Smooth muscle cell (in vitro differentiated cells): ENCODE measurements around the gene ZNF136. TPM values are rescaled to one million over a fixed set of nuclear protein-coding genes. Genes with fewer than 3 reads are reported as not detected.

ENCODE experiments used
- DNase-seq: peaks from one replicate; lab custom pipeline; 2025; ENCODE audit not compliant: unreplicated experiment; lab: John Stamatoyannopoulos, UW
- H2AFZ ChIP-seq: fragments of 200-600 bp; sonication (generic); 2 replicates; pipeline ENCODE4 v1.6.0; 2016; ENCODE audit warnings: antibody characterized with exemption, low read depth, mild to moderate bottlenecking
- H3F3A ChIP-seq: fragments of 200-600 bp; sonication (generic); 2 replicates; pipeline ENCODE4 v1.6.0; 2017; ENCODE audit warnings: antibody characterized with exemption, low read depth
- H3K27ac ChIP-seq: fragments of 200-600 bp; sonication (generic); 2 replicates; pipeline ENCODE4 v1.5.1; 2016; ENCODE audit warnings: low read depth, mild to moderate bottlenecking
- H3K27me3 ChIP-seq: fragments of 200-600 bp; sonication (generic); 2 replicates; pipeline ENCODE4 v1.6.1; 2016; ENCODE audit warnings: low read depth, mild to moderate bottlenecking
- H3K36me3 ChIP-seq: fragments of 200-600 bp; sonication (generic); 2 replicates; pipeline ENCODE4 v1.5.1; 2016; ENCODE audit warnings: low read depth
- H3K4me1 ChIP-seq: fragments of 200-600 bp; sonication (generic); 2 replicates; pipeline ENCODE4 v1.5.1; 2016; ENCODE audit warnings: low read depth
- H3K4me2 ChIP-seq: fragments of 200-600 bp; sonication (generic); 2 replicates; pipeline ENCODE4 v1.6.0; 2016; ENCODE audit warnings: mild to moderate bottlenecking
- H3K4me3 ChIP-seq: fragments of 200-600 bp; sonication (generic); 2 replicates; pipeline ENCODE4 v1.5.1; 2016; ENCODE audit warnings: mild to moderate bottlenecking
- H3K79me2 ChIP-seq: fragments of 200-600 bp; sonication (generic); 2 replicates; pipeline ENCODE4 v1.6.0; 2016; ENCODE audit warnings: low read depth, mild to moderate bottlenecking
- H3K9ac ChIP-seq: fragments of 200-600 bp; sonication (generic); 2 replicates; pipeline ENCODE4 v1.6.0; 2016; ENCODE audit warnings: low read depth
- H3K9me3 ChIP-seq: fragments of 200-600 bp; sonication (generic); replicated peaks from 2 replicates; pipeline ENCODE4 v1.5.1; 2016; ENCODE audit warnings: low read depth
- H4K20me1 ChIP-seq: fragments of 200-600 bp; sonication (generic); 2 replicates; pipeline ENCODE4 v1.6.0; 2016; ENCODE audit warnings: low read depth
- WGBS: methylation state at CpG from one replicate; pipeline ENCODE4 v1.1.7; 2016; ENCODE audit warnings: low lambda C conversion rate; 5-methylcytosine and 5-hydroxymethylcytosine counted together
- polyA plus RNA-seq: library from polyadenylated mRNA; unstranded; fragments of >200 nt; fragmentation: Nextera tagmentation; extraction: Ambion mirVana; gene quantifications from 2 replicates; pipeline ENCODE4 v1.2.1, GENCODE V29; 2016
- total RNA-seq: library from RNA; depleted of rRNA; stranded (reverse); fragments of >200 nt; gene quantifications from 2 replicates; pipeline ENCODE4 v1.2.3, GENCODE V29; 2014
- TF ChIP-seq, protein P1 (sequence below): fragments of 200-600 bp; sonication (generic); IDR thresholded peaks from 2 replicates; pipeline ENCODE4 v1.5.1; 2017; ENCODE audit warnings: borderline replicate concordance, mild to moderate bottlenecking, antibody characterized with exemption; ENCODE audit not compliant: insufficient read depth, poor library complexity, severe bottlenecking

The ZNF136 gene
- total and polyA plus RNA-seq, 2 experiments from 2014 or later, result 5.1 to 5.7 TPM

DNA sequence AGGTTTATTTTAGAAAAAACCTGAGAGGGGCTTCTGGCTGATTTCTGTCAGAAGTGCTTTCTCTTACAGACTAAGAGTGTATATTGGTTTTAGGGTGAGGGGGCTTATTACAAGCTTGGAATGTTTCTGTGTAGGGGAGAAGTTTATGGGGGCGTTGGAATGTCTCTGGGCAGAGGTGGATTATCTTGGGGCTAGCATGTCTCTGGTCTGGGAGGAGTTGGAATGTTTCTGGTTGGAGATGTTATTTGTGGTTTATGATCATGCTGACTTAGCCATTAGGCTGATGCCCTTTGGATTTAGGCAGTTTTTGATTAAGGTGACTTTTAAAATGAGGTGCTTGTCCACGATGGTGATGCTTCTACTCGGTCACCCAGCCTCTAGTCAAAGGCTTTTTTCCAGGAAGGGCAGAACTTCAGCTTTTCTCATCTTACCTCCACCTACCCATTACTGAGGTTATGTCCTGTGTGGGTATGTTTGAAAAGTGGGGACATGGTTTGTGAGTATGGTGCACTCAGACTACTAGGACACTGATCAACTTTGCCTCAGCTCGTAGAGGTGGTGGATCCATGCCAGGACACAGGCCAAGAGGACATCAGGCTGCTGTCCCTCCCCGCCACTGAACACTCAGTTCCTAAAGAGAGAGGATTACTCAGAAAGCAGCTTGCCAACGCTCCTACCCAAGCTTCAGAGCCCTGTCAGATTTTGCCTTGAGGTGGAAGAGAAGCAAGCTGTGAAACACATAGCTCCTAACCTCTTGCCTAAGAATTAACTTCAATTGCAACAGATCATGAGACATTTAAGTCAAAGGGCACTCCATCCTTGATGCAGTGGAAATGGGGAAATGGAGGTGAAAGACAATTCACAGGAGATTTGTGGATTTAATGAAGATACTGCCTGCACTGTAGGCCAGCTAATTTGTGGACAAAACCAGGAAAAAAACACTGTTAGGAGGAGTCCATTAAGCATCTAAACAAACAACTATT, 68.1 kb downstream of the ZNF136 start:
- Histone ChIP-seq H2AFZ (no peak overlapping the region), H3F3A (no peaks in the 10 kb centered on the region), H3K27ac (no peak overlapping the region), H3K79me2 (no peaks in the 10 kb centered on the region), H3K36me3 (peaks cover 23% of the 10 kb centered on the region), H3K4me2 (no peak overlapping the region), H3K4me1 (no peaks in the 10 kb centered on the region), H3K27me3 (no peaks in the 10 kb centered on the region), H3K9ac (no peak overlapping the region), H3K4me3 (no peak overlapping the region), H3K9me3 (peaks cover 10% of the 10 kb centered on the region), H4K20me1 (no peaks in the 10 kb centered on the region)
- no peak for DNase-seq
- TF ChIP-seq, protein P1, sequence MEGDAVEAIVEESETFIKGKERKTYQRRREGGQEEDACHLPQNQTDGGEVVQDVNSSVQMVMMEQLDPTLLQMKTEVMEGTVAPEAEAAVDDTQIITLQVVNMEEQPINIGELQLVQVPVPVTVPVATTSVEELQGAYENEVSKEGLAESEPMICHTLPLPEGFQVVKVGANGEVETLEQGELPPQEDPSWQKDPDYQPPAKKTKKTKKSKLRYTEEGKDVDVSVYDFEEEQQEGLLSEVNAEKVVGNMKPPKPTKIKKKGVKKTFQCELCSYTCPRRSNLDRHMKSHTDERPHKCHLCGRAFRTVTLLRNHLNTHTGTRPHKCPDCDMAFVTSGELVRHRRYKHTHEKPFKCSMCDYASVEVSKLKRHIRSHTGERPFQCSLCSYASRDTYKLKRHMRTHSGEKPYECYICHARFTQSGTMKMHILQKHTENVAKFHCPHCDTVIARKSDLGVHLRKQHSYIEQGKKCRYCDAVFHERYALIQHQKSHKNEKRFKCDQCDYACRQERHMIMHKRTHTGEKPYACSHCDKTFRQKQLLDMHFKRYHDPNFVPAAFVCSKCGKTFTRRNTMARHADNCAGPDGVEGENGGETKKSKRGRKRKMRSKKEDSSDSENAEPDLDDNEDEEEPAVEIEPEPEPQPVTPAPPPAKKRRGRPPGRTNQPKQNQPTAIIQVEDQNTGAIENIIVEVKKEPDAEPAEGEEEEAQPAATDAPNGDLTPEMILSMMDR, result no peak
- 98% methylated on average over 6 of the region's 6 CpGs for WGBS

DNA sequence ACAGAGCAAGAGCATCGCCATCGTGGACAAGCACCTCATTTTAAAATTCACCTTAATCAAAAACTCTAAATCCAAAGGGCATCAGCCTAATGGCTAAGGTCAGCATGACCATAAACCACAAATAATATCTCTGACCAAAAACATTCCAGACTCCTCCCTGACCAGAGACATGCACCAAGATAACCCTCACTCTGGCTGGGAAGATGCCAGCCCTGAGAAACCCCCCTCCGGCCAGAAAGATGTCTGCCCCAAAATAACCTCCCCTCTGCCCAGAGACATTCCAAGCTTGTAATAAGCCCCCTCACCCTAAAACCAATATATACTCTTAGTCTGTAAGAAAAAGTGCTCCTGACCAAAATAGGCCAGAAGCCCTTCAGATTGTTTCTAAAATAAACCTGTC, 70.1 kb downstream of the ZNF136 start:
- TF ChIP-seq, protein P1, result no peak
- WGBS, result 95% methylated on average over 3 of the region's 3 CpGs

DNA sequence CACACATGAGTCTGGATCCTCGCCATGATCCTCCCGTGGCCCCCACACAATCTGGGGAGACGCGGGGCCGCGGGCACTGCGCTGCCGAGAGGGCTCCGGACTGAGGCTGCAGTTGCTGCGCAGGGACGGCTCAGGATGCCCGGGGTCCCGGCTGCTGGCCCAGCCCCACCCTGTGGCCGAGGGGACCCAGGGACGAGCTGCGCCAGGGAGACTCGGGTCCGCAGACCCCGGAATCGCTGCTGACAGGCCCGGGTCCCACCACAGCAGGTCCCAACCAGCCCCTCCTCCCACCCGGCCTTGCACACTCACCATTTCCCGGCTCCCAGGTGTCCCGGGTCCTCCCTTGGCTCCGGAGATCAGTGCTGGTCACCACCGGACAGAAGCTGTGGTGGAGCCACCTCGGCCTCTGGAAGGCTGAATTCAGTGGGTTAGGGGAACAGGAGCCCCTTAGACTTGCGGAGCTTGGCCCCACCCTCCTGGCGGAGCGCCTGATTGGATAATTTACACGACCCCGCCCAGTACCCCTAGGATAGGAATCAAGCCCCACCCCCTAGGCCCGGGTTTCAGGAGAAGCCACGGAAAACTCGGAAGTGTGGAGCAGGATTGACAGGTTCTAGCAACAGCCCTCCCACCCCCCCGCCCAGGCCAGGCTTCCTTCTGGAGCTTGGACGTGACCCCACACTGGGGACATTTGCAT, 74.4 kb downstream of the ZNF136 start:
- H2AFZ ChIP-seq, result no peak overlapping the region
- peaks cover 7% of the 10 kb centered on the region for H3K36me3 ChIP-seq
- peaks cover 5% of the 10 kb centered on the region for H3K9me3 ChIP-seq
- no peak overlapping the region for H3K4me2 ChIP-seq
- 98% methylated on average over 22 of the region's 37 CpGs for WGBS
- DNase-seq, result no peak
- TF ChIP-seq, protein P1, result no peak
- no peaks in the 10 kb centered on the region for H3K27me3 ChIP-seq
- no peaks in the 10 kb centered on the region for H3K79me2 ChIP-seq
- H3K4me1 ChIP-seq, result no peaks in the 10 kb centered on the region
- H3F3A ChIP-seq, result no peaks in the 10 kb centered on the region
- H4K20me1 ChIP-seq, result no peaks in the 10 kb centered on the region
- H3K4me3 ChIP-seq, result no peak overlapping the region
- no peak overlapping the region for H3K27ac ChIP-seq
- no peak overlapping the region for H3K9ac ChIP-seq

More for the DNA sequence above, 70.1 kb downstream of the ZNF136 start:
- H3F3A ChIP-seq, result no peaks in the 10 kb centered on the region
- no peaks in the 10 kb centered on the region for H3K79me2 ChIP-seq
- no peaks in the 10 kb centered on the region for H3K4me1 ChIP-seq
- H2AFZ ChIP-seq, result no peak overlapping the region
- H3K27me3 ChIP-seq, result no peaks in the 10 kb centered on the region
- H3K4me3 ChIP-seq, result no peak overlapping the region
- H4K20me1 ChIP-seq, result no peaks in the 10 kb centered on the region
- no peak overlapping the region for H3K27ac ChIP-seq
- H3K36me3 ChIP-seq, result peaks cover 23% of the 10 kb centered on the region
- no peak overlapping the region for H3K9ac ChIP-seq
- no peak overlapping the region for H3K4me2 ChIP-seq
- peaks cover 5% of the 10 kb centered on the region for H3K9me3 ChIP-seq
- DNase-seq, result no peak

Other genes starting within 250 kb of the ZNF136 start
- 8.3 and 10.4 TPM in 2 replicates for gene ZNF700, start 238.0 kb upstream of the ZNF136 start, total RNA-seq
- 1.2 and 1.3 TPM in 2 replicates for gene ZNF700, start 238.0 kb upstream of the ZNF136 start, polyA plus RNA-seq
- 1.2 and 1.6 TPM in 2 replicates for gene ZNF763, start 198.1 kb upstream of the ZNF136 start, total RNA-seq
- 0.53 and 0.73 TPM in 2 replicates for gene ZNF763, start 198.1 kb upstream of the ZNF136 start, polyA plus RNA-seq
- gene ZNF433, start 127.4 kb upstream of the ZNF136 start, total RNA-seq, result 6.9 and 10.2 TPM in 2 replicates
- gene ZNF433, start 127.4 kb upstream of the ZNF136 start, polyA plus RNA-seq, result 2.6 and 3.0 TPM in 2 replicates
- gene ZNF878, start 110.1 kb upstream of the ZNF136 start, total RNA-seq, result 0.36 and 2.5 TPM in 2 replicates
- 1.5 TPM in 1 of 2 replicates, not detected in the other for gene ZNF878, start 110.1 kb upstream of the ZNF136 start, polyA plus RNA-seq
- gene ZNF844, start 98.4 kb upstream of the ZNF136 start, total RNA-seq, result 4.4 and 10.4 TPM in 2 replicates
- 0.80 and 1.9 TPM in 2 replicates for gene ZNF844, start 98.4 kb upstream of the ZNF136 start, polyA plus RNA-seq
- gene ZNF20, start 22.7 kb upstream of the ZNF136 start, total RNA-seq, result 1.3 and 4.2 TPM in 2 replicates
- gene ZNF20, start 22.7 kb upstream of the ZNF136 start, polyA plus RNA-seq, result 0.46 and 1.5 TPM in 2 replicates
- gene ZNF625, start 6.4 kb upstream of the ZNF136 start, total RNA-seq, result 7.8 and 13.5 TPM in 2 replicates
- gene ZNF625, start 6.4 kb upstream of the ZNF136 start, polyA plus RNA-seq, result 0.66 and 1.0 TPM in 2 replicates
- gene ZNF44, start 131.8 kb downstream of the ZNF136 start, total RNA-seq, result 5.3 and 5.8 TPM in 2 replicates
- 3.2 and 5.3 TPM in 2 replicates for gene ZNF44, start 131.8 kb downstream of the ZNF136 start, polyA plus RNA-seq
- gene ZNF563, start 170.5 kb downstream of the ZNF136 start, total RNA-seq, result 2.2 and 6.7 TPM in 2 replicates
- 1.1 and 2.9 TPM in 2 replicates for gene ZNF563, start 170.5 kb downstream of the ZNF136 start, polyA plus RNA-seq
- 0.40 and 12.9 TPM in 2 replicates for gene ZNF442, start 202.6 kb downstream of the ZNF136 start, total RNA-seq
- gene ZNF442, start 202.6 kb downstream of the ZNF136 start, polyA plus RNA-seq, result 0.06 and 0.54 TPM in 2 replicates
- gene ZNF799, start 238.2 kb downstream of the ZNF136 start, total RNA-seq, result 3.6 and 5.9 TPM in 2 replicates
- 0.93 and 1.8 TPM in 2 replicates for gene ZNF799, start 238.2 kb downstream of the ZNF136 start, polyA plus RNA-seq